AG04450 (cell line): ENCODE results near the gene ACSL1. TPM values are rescaled to one million over a fixed set of nuclear protein-coding genes. Genes with fewer than 3 reads are reported as not detected.

Source experiments
- CTCF ChIA-PET: fragments of 300-600, 350-600 bp; formaldehyde crosslinking; extraction: SDS; loops from one replicate; lab custom pipeline; 2022; ENCODE audit warnings: antibody characterized with exemption, inconsistent platforms; lab: Charles Lee
- POLR2A ChIA-PET: fragments of 350-600 bp; formaldehyde crosslinking; extraction: SDS; loops from one replicate; lab custom pipeline; 2021; ENCODE audit warnings: antibody characterized with exemption, inconsistent platforms; lab: Yijun Ruan, JAX
- DNase-seq: peaks from one replicate; pipeline ENCODE4 v3.0.0-alpha.2; 2011; ENCODE audit warnings: low read depth, low spot score
- H3K27ac ChIP-seq: one replicate; pipeline ENCODE4 v1.5.1; 2012; ENCODE audit warnings: low read depth, low read length, control low read depth
- H3K27me3 ChIP-seq: one replicate; pipeline ENCODE4 v1.6.0; 2012; ENCODE audit warnings: low read length; ENCODE audit not compliant: control insufficient read depth, insufficient read depth
- H3K4me3 ChIP-seq: 2 replicates; pipeline ENCODE4 v1.5.1; 2011; ENCODE audit warnings: mild to moderate bottlenecking, low read depth, low read length, control low read depth
- H3K9me3 ChIP-seq: 2 replicates; pipeline ENCODE4 v1.5.1; 2012; ENCODE audit warnings: low read length; ENCODE audit not compliant: control insufficient read depth, insufficient read depth
- polyA plus RNA-seq: library from polyadenylated mRNA; depleted of rRNA; stranded (reverse); fragments of >200 nt; gene quantifications from 2 replicates; pipeline ENCODE4 v1.2.3, GENCODE V29; 2011
- TF ChIP-seq, protein P1 (sequence below): IDR thresholded peaks from 2 replicates; pipeline ENCODE4 v1.5.1; 2011; ENCODE audit warnings: low read depth, low read length, control low read depth, inconsistent platforms

Gene ACSL1
- polyA plus RNA-seq, 1 experiment: 23.9 TPM

DNA sequence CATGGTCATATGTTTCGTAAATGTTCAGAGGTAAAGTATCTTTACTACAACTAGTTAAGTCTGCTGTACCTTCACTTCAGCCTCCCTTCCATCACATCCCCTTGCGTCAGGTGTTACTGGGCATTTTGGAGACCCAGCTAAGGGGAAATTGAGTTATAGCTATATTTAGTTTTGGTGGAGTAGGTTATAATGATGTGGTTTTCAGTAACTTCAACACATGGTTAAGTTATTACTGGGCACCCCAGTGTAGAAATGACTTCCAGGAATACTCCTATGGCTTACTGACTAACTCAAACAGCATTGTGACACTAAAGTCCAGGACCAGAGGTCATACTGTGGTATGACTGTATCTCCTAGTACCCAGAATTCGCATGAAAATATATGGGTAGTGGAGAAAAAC, 23.4 kb upstream of the ACSL1 start:
- POLR2A ChIA-PET: no interaction called here
- Histone ChIP-seq H3K27ac (no peak overlapping the region), H3K4me3 (no peak overlapping the region), H3K27me3 (peaks cover 10% of the 10 kb centered on the region), H3K9me3 (no peaks in the 10 kb centered on the region)
- TF ChIP-seq, protein P1, sequence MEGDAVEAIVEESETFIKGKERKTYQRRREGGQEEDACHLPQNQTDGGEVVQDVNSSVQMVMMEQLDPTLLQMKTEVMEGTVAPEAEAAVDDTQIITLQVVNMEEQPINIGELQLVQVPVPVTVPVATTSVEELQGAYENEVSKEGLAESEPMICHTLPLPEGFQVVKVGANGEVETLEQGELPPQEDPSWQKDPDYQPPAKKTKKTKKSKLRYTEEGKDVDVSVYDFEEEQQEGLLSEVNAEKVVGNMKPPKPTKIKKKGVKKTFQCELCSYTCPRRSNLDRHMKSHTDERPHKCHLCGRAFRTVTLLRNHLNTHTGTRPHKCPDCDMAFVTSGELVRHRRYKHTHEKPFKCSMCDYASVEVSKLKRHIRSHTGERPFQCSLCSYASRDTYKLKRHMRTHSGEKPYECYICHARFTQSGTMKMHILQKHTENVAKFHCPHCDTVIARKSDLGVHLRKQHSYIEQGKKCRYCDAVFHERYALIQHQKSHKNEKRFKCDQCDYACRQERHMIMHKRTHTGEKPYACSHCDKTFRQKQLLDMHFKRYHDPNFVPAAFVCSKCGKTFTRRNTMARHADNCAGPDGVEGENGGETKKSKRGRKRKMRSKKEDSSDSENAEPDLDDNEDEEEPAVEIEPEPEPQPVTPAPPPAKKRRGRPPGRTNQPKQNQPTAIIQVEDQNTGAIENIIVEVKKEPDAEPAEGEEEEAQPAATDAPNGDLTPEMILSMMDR: no peak
- DNase-seq: no peak
- CTCF ChIA-PET: interaction anchor here (0.7 kb wide), 1 partner anchor 142 kb away, joined by 3 read pairs; no protein-coding TSS in a partner anchor

DNA sequence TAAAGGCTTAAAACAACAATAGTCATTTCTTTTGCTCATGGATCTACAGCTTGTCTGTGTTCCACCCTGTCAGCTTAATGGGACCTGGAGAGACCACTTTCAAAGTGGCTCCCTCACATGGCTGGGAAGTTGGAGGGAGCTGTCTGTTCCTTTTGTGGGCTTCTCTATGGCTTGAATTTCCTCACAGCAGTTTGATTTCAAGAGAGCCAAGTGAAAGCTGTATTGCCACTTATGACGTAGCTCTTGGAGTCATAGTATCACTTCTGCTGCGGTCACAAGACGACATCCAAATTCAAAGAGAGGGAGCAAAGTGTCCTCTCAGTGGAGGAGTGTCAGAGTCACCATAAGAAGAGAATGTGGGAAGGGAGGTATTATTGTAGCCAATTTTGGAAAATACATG, 22.7 kb upstream of the ACSL1 start:
- no peak for DNase-seq
- H3K4me3 ChIP-seq: no peak overlapping the region
- TF ChIP-seq, protein P1: no peak
- no peak overlapping the region for H3K27ac ChIP-seq
- H3K9me3 ChIP-seq: no peaks in the 10 kb centered on the region
- ChIA-PET POLR2A (no interaction called here), CTCF (interaction anchor here (1.3 kb wide), 1 partner anchor 103 kb away, joined by 4 read pairs; no protein-coding TSS in a partner anchor)
- H3K27me3 ChIP-seq: peaks cover 13% of the 10 kb centered on the region

DNA sequence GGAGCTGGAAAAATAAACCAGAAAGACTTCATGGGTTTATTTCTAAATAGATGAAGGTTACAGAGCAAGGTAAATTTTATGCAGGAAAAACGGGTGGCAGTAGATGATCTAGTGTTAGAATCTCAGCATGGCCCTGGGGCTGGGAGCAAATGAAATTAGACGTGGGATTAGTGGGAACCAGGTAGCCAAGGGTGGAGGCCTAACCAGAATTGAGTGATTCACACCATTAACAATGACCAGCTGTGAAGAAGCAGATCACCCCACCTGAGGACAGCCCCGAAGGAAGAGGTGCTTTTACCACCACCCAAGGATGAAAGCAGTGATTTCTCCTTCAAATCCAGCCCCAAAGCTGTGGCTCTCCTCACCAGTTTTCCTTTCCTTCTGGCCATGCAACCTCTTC, 20.8 kb upstream of the ACSL1 start:
- no peak overlapping the region for H3K4me3 ChIP-seq
- no peaks in the 10 kb centered on the region for H3K9me3 ChIP-seq
- ChIA-PET POLR2A (no interaction called here), CTCF (no interaction called here)
- TF ChIP-seq, protein P1: no peak
- peaks cover 22% of the 10 kb centered on the region for H3K27me3 ChIP-seq
- peak overlapping the region; percentile 31 for H3K27ac ChIP-seq
- DNase-seq: no peak

DNA sequence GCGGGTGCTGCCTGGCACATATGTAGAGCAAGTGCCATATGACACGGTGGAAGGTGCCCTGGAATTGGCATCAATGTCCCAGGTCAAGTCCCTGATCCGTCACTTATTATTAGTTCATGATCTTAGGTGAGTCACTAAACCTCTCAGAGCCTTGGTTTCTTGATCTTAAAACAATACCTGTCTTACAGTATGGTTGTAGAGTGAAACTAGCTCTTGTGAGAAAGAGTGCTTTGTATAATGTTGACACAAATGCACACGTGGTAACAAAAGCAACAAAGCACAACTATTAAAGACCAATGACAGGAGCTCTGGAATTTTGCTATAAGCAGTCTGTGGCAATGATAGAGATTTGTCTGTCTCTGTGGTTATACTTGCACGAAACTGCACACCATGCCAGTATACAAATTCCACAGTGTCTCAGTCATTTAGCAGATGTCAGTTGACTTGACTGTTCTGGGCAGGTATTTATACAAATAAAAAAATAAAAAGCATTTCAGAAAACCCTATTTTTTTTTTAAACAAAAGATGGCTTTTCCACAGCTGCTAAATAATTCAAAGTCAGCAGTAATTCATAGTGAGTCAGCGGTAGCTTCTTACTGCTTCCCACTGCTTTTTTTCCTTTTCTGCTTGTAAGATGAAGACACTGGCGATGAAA, 19.7 kb upstream of the ACSL1 start:
- H3K27ac ChIP-seq: peak overlapping the region; percentile 63
- POLR2A ChIA-PET: interaction anchor here (0.7 to 1.7 kb wide), 4 partner anchors 9 to 111 kb away, joined by 3 to 4 read pairs (median 4); partner anchors contain the start of genes ACSL1 and CENPU

More for the DNA sequence above, 19.7 kb upstream of the ACSL1 start:
- Histone ChIP-seq H3K4me3 (no peak overlapping the region), H3K27me3 (peaks cover 22% of the 10 kb centered on the region), H3K9me3 (no peaks in the 10 kb centered on the region)
- CTCF ChIA-PET: interaction anchor here (0.7 to 1.2 kb wide), 3 partner anchors 100 to 289 kb away, joined by 3 to 6 read pairs (median 3); no protein-coding TSS in a partner anchor
- DNase-seq: peak; percentile 68
- TF ChIP-seq, protein P1: no peak
